GM18511 (cell line): ENCODE results near the gene ZNF423.

Experiments used
- ATAC-seq: cut with Tn5 transposase; IDR thresholded peaks from one replicate; pipeline ENCODE4 v1.9.1; 2021; ENCODE audit warnings: mild to moderate bottlenecking, moderate library complexity; ENCODE audit not compliant: unreplicated experiment

The ZNF423 gene

DNA sequence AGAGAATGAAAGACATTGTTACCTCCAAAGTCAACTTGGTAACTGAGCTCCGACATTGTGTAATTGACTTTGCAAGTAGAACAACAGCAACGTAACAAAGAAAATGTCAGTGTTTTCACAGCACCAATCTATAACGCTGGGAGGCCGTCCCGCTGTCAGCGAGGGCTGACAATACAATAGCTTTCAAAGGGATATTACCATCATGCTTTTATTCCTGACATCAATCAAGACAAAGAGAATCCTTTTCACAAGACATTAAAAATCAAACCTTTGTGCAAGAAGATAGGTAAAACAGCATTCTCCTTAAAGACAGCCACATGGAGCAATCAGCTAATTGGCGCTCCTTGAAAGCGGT lies 6.2 kb downstream of the ZNF423 start:
- ATAC-seq, result no peak

DNA sequence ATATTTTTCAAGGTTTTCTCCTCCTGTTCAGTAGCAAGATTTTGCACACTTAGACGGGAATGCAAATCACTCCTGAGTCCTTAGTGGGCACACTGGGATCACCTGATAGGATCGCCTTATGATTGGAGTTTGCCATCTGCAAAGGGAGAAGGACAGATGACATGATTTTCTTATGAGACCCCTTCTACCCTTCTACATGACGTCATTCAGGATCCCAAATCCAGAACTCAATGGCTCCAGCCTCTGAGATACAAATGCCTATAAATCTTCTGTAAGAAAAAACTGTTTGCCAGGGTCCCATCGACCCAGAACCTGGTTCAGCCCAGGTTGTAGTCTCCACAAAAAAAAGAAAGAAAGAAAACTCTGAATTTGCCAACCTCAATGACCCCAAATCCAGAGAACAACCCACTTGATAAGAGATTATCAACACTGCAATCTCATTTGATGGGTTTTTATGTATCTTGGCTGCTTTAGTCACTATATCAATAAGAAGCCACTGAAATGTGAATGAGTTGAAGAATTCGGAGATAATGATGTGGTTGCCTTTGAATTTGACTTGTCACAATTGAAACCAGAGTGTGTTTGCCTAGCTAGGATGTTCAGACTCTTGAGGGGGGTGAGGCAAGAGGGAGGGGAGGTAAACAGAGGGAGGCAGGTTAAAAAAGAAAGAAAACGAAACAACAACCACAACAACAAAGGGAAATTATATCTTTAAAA lies 6.7 kb downstream of the ZNF423 start:
- ATAC-seq, result no peak

GRCh38 chr16:49848530-49848929 lies 7.4 kb downstream of the ZNF423 start:
- no peak for ATAC-seq

DNA sequence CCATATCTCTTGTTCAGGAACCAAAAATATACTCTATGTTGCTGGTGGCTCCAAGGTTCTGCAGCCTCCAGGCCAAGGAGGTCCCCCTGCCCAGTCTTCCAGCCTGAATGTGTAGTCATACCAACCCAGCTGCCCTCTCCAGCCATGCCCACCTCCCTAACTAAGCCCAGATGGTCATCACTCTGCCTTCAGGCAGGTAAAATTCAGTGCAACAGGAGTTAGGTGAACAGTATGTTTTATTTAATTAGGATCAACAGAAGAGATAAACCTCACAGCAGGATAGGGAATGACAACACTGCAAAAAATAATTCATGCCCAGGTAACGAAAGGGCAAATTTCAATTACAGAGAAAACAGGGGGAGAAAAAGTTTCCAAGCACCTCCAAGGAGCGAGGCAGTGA lies 9.1 kb downstream of the ZNF423 start:
- no peak for ATAC-seq

- ATAC-seq, result no peak
Measured at GRCh38 chr16:49844359-49844758, 11.6 kb downstream of the ZNF423 start.

- no peak for ATAC-seq
Measured at GRCh38 chr16:49843758-49844157, 12.2 kb downstream of the ZNF423 start.

- no peak for ATAC-seq
Measured at GRCh38 chr16:49842972-49843371, 12.9 kb downstream of the ZNF423 start.

- no peak for ATAC-seq
Measured at GRCh38 chr16:49839017-49839825, 16.7 kb downstream of the ZNF423 start.

GRCh38 chr16:49838441-49839016 lies 17.4 kb downstream of the ZNF423 start:
- no peak for ATAC-seq

DNA sequence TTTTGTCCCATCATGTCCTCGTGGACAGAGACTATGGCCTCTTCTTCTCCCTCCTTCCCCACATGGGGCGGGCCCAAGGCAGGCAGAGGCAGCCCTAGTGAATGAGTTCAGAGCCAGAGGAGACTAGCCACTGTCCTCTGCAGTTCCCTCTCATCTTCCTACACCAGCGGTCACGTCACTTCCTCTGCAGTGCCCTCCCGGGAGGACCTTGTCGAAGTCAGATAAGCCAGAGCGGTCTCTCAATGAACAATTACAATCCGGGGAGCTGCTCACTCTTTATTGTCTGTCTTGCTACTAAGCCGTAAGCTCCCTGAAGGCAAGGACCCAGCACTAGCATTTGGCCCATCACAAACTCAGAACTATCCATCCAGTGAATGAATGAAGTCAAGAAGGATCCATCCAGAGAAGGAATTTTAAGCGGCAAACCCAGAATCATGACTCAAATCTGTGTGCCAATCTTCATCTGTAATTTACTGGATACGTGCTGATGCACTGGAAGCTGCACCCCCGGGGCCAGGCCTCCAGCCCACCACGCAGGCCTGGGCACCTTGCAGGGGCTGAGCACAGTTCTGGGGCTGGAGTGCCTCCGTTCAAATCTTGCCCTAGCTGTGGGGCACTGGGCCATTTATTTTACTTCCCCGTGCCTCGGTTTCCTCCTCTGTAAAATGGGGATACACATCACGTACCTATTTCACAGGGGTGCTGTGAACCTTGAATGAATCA lies 18.1 kb downstream of the ZNF423 start:
- ATAC-seq, result no peak

GRCh38 chr16:49836668-49837067 lies 19.2 kb downstream of the ZNF423 start:
- ATAC-seq, result no peak

GRCh38 chr16:49836218-49836617 lies 19.7 kb downstream of the ZNF423 start:
- no peak for ATAC-seq

- no peak for ATAC-seq
Measured at GRCh38 chr16:49835161-49835777, 20.6 kb downstream of the ZNF423 start.

GRCh38 chr16:49834531-49835151 lies 21.3 kb downstream of the ZNF423 start:
- no peak for ATAC-seq

- ATAC-seq, result no peak
Measured at GRCh38 chr16:49833796-49834530, 21.9 kb downstream of the ZNF423 start.

- no peak for ATAC-seq
Measured at GRCh38 chr16:49833085-49833484, 22.8 kb downstream of the ZNF423 start.

- ATAC-seq, result no peak
Measured at GRCh38 chr16:49832177-49832576, 23.7 kb downstream of the ZNF423 start.

- ATAC-seq, result no peak
Measured at GRCh38 chr16:49830873-49831272, 25.0 kb downstream of the ZNF423 start.

DNA sequence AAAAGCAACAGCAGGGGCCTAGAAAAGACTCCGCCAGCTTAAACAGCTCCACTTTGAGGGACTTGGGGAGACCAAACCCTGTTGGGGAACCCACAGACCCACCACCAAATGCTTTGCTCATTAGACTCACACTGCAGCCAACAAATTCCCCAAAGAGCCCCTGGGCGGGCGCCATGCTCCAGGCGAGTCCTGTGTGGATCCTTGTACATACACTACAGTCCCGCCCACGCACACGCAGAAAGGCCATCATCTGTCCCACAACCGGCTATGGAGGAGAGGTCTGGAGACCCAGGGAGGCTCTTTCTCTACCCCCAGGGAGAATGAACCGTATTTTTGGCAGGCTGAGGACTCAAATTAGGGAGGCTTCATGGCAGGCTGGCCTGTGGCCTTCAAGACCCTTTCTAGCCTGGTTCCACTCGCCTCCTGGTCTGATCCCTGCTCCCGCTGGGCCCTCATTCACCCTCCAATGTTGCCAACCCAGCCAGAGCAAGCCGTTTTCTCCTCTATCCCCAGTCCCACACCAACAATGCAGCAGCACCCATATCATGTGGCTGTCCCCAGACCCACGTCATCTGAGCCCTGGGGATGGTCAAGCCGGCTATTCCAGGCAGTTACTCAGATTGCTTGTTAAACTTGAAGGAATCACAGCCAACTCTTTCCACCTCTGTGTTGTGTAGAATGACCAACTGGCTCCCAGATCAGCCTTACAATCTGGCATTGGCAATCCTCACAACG lies 27.2 kb downstream of the ZNF423 start:
- no peak for ATAC-seq
